SH-SY5Y (cell line): ENCODE results near the gene ITPA.

Experiments
- GATA2 ChIP-seq: IDR thresholded peaks from 2 replicates; pipeline ENCODE4 v1.6.1; 2011; ENCODE audit warnings: mild to moderate bottlenecking, low read depth, low read length
- GATA3 ChIP-seq: IDR thresholded peaks from 2 replicates; pipeline ENCODE4 v1.6.1; 2011; ENCODE audit warnings: low read depth, mild to moderate bottlenecking, low read length, moderate library complexity

DNA sequence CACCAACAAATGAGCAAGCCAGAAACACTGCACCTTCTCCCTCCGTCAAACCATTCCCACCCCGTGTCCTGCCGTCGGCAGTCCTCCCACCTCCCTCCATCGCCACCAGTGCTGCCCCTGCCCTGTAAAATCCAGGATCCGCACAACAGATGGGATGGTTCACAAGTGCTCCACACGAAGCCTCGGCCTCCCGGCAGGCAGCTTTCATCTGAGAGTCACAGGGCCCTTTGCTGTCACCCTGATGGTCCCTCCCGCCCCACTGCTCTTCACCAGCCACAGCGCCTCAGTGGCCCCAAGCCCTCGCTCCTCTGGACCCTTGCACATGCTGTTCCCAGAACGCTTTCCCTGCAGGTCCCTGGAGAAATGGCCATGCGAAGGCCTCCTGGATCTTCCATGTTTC lies 17.6 kb downstream of the ITPA start:
- TF ChIP-seq GATA2 (no peak), GATA3 (no peak)
